Endodermal cell (in vitro differentiated cells): ENCODE results near the gene AKAP11. TPM values are rescaled to one million over a fixed set of nuclear protein-coding genes. Genes with fewer than 3 reads are reported as not detected.
A peak's percentile ranks its signal among the peaks of the same experiment; 100 is the strongest.

Experiments used
- DNase-seq: peaks from one replicate; pipeline ENCODE4 v3.0.0-alpha.2; 2017
- H3K27ac ChIP-seq: 2 replicates; pipeline ENCODE4 v1.5.1; 2013; ENCODE audit warnings: mild to moderate bottlenecking, low read depth, low read length, moderate library complexity
- H3K27me3 ChIP-seq: 2 replicates; pipeline ENCODE4 v1.6.1; 2013; ENCODE audit warnings: mild to moderate bottlenecking, low read length, moderate library complexity; ENCODE audit not compliant: insufficient read depth, control insufficient read depth, poor library complexity, severe bottlenecking
- H3K36me3 ChIP-seq: 2 replicates; pipeline ENCODE4 v1.7.0; 2013; ENCODE audit warnings: mild to moderate bottlenecking, low read length, moderate library complexity; ENCODE audit not compliant: control insufficient read depth, insufficient read depth
- H3K4me1 ChIP-seq: one replicate; pipeline ENCODE4 v1.7.0; 2013; ENCODE audit warnings: low read length; ENCODE audit not compliant: control insufficient read depth, insufficient read depth
- H3K4me3 ChIP-seq: 2 replicates; pipeline ENCODE4 v1.5.1; 2013; ENCODE audit warnings: mild to moderate bottlenecking, low read length, moderate library complexity
- H3K9ac ChIP-seq: 2 replicates; pipeline ENCODE4 v1.6.1; 2013; ENCODE audit warnings: mild to moderate bottlenecking, low read length, moderate library complexity; ENCODE audit not compliant: poor library complexity, severe bottlenecking; ENCODE audit errors: extremely low read depth
- H3K9me3 ChIP-seq: 2 replicates; pipeline ENCODE4 v1.6.1; 2013; ENCODE audit warnings: mild to moderate bottlenecking, low read length, moderate library complexity; ENCODE audit not compliant: control insufficient read depth
- H3K27ac Mint-ChIP-seq: 2 replicates; pipeline ENCODE4 v1.8.0; 2020; ENCODE audit warnings: mixed read lengths
- H3K27me3 Mint-ChIP-seq: 2 replicates; pipeline ENCODE4 v1.8.0; 2021; ENCODE audit warnings: mild to moderate bottlenecking, mixed read lengths; ENCODE audit not compliant: insufficient read depth
- H3K36me3 Mint-ChIP-seq: 2 replicates; pipeline ENCODE4 v1.8.0; 2020; ENCODE audit warnings: low read depth, mixed read lengths
- H3K4me1 Mint-ChIP-seq: 2 replicates; pipeline ENCODE4 v1.8.0; 2020; ENCODE audit warnings: mixed read lengths
- H3K4me3 Mint-ChIP-seq: 2 replicates; pipeline ENCODE4 v1.8.0; 2020; ENCODE audit warnings: mild to moderate bottlenecking, moderate library complexity, mixed read lengths
- H3K9me3 Mint-ChIP-seq: 2 replicates; pipeline ENCODE4 v1.8.0; 2020; ENCODE audit warnings: mild to moderate bottlenecking, mixed read lengths
- WGBS, 2 experiments: methylation state at CpG; one replicate each; pipeline versions ENCODE4 v1.1.5 to v1.1.7; 2013; ENCODE audit warnings: missing lambda C conversion rate in 2 of 2, mixed read lengths in 1 of 2; ENCODE audit not compliant: insufficient coverage in 1 of 2, insufficient read length in 1 of 2; 5-methylcytosine and 5-hydroxymethylcytosine counted together
- long read RNA-seq, 4 experiments: library from polyadenylated mRNA in 2 of 4; library from RNA in 1 of 4; library from capped mRNA in 1 of 4; stranded (forward) in 3 of 4; unstranded in 1 of 4; transcript quantifications; one replicate each; pipeline ENCODE4 v2.0.0, GENCODE V29; 2020 to 2021; ENCODE audit warnings: inconsistent platforms in 1 of 4
- polyA plus RNA-seq, 2 experiments: library from polyadenylated mRNA; stranded (reverse); fragments of 50-300 nt; gene quantifications; one replicate each; pipeline ENCODE4 v1.2.3, GENCODE V29; 2013
- total RNA-seq, 2 donors: library from RNA; stranded (reverse); fragmentation: NEBNext Ultra II Directional in 1 of 2; extraction: Animal tissue kit (Norgen Biotek cat#: 25700) in 1 of 2; gene quantifications; 2 replicates in 1 of 2; 3 replicates in 1 of 2; pipeline ENCODE4 v1.2.1, GENCODE V29; 2021
- TF ChIP-seq, protein P1 (sequence below): fragments of 200-600 bp; sonication (generic); conservative IDR thresholded peaks from 2 replicates; pipeline ENCODE4 v1.5.0; 2021; ENCODE audit warnings: antibody characterized with exemption, mild to moderate bottlenecking

The AKAP11 gene, protein sequence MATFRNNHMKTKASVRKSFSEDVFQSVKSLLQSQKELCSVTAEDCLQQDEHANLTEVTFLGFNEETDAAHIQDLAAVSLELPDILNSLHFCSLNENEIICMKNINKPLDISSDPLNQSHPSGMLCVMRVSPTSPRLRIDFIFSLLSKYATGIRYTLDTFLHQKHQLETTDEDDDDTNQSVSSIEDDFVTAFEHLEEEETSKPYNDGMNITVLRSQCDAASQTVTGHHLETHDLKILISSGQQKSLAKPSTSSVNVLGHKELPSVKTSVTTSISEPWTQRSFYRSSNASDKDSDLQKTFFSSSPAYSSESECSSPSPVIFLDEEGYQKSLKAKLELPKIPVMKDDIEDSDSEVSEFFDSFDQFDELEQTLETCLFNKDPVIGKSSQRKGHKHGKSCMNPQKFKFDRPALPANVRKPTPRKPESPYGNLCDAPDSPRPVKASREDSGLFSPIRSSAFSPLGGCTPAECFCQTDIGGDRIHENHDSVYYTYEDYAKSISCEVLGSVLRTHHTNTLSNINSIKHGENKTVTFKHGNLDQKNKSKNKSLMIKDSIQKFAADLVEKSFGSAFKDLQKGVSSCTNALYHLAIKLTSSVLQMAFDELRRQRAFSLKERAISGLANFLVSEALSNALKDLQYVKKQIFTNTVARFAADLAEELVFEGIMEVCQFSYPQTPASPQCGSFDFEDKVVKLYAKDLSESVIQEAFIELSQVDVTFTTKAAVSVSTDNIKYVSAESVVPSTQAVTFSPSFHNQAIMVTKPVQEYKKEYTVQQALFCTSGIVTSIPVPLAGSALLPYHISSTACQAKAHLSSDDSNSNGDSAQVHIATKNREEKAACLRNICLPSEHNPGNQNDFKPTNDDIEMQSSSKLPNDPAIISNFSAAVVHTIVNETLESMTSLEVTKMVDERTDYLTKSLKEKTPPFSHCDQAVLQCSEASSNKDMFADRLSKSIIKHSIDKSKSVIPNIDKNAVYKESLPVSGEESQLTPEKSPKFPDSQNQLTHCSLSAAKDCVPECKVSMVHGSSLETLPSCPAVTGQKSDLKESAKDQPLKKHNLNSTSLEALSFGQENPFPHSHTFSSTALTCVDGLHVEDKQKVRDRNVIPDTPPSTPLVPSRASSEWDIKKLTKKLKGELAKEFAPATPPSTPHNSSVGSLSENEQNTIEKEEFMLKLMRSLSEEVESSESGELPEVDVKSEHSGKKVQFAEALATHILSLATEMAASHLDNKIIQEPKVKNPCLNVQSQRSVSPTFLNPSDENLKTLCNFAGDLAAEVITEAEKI (N-terminal part only)
- total RNA-seq, result 10 to 100 TPM; 16.9 to 17.6 TPM
- polyA plus RNA-seq (2013, experiment 1 of 2), result 18.2 TPM
- 19.4 TPM for polyA plus RNA-seq (2013, experiment 2 of 2)
- long read RNA-seq, experiment 1, partial matches to known transcripts, result 9 of 10 reads
- long read RNA-seq, experiment 1, other reads (novel, unspliced or antisense), result 1 of 10 reads
- long read RNA-seq, experiment 2, partial matches to known transcripts, result 5 of 5 reads
- long read RNA-seq, experiment 2, other reads (novel, unspliced or antisense), result 0 of 5 reads
- long read RNA-seq, experiment 3, partial matches to known transcripts, result 7 of 20 reads
- long read RNA-seq, experiment 3, other reads (novel, unspliced or antisense), result 13 of 20 reads
- long read RNA-seq, experiment 4, partial matches to known transcripts, result 2 of 9 reads
- long read RNA-seq, experiment 4, other reads (novel, unspliced or antisense), result 7 of 9 reads

DNA sequence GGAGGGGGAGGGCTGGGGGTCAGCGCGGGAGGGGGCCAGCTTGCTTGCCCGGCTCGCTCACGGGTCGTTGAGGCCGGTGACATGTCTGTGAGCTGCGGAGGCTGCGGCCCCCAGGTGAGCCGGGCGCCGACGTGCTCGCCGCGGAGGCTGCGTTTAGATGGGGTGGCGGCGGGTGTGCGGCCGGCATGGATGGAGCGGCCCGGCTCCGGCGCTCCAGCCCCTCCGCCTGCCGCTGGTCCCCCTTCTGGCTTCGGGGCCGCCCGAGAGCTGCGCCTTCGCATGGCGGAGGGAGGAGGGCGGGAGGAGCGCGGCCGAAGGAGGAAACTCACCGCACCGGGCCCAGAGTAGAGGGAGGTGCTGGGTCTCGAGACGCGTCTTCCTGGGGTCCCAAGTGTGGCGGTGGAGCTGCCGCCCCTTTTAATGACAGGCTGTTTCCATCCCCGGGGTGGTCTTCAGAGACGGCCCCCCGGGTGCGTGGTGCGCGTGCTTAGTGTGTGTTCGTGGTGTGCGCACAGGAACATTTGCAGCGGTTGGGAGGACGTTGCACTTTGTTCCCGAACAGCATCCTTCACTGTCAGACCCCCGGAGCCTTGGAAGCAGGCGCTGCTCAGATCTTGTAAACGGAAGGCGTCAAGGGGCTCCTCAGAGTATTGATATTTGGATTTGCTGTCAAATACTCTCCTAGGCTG lies at the start of gene AKAP11:
AKAP11 (plus strand) TSS at position 38 of the 689 bp plus-strand sequence. CDS start 14,197 bp downstream, outside the sequence.
- DNase-seq, result no peak
- H3K36me3 ChIP-seq, result no peaks in the 10 kb centered on the region
- peak within 1 kb of the TSS; percentile 89 for H3K4me3 ChIP-seq
- H3K27me3 ChIP-seq, result no peaks in the 10 kb centered on the region
- no peaks in the 10 kb centered on the region for H3K27me3 Mint-ChIP-seq
- TF ChIP-seq, protein P1, sequence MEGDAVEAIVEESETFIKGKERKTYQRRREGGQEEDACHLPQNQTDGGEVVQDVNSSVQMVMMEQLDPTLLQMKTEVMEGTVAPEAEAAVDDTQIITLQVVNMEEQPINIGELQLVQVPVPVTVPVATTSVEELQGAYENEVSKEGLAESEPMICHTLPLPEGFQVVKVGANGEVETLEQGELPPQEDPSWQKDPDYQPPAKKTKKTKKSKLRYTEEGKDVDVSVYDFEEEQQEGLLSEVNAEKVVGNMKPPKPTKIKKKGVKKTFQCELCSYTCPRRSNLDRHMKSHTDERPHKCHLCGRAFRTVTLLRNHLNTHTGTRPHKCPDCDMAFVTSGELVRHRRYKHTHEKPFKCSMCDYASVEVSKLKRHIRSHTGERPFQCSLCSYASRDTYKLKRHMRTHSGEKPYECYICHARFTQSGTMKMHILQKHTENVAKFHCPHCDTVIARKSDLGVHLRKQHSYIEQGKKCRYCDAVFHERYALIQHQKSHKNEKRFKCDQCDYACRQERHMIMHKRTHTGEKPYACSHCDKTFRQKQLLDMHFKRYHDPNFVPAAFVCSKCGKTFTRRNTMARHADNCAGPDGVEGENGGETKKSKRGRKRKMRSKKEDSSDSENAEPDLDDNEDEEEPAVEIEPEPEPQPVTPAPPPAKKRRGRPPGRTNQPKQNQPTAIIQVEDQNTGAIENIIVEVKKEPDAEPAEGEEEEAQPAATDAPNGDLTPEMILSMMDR, result no peak
- peaks cover 17% of the 10 kb centered on the region for H3K9me3 ChIP-seq
- peak within 1 kb of the TSS; percentile 89 for H3K4me3 Mint-ChIP-seq
- H3K9me3 Mint-ChIP-seq, result peaks cover 20% of the 10 kb centered on the region
- peaks cover 4% of the 10 kb centered on the region for H3K36me3 Mint-ChIP-seq
- 0 to 2% methylated on average over 13 to 59 of the region's 59 CpGs for WGBS, 2 experiments
- peak within 1 kb of the TSS; percentile 93 for H3K27ac Mint-ChIP-seq
- H3K4me1 Mint-ChIP-seq, result peaks cover 12% of the 10 kb centered on the region
- H3K27ac ChIP-seq, result peak within 1 kb of the TSS; percentile 80
- peak within 1 kb of the TSS; percentile 68 for H3K9ac ChIP-seq
- H3K4me1 ChIP-seq, result peaks cover 2% of the 10 kb centered on the region

DNA sequence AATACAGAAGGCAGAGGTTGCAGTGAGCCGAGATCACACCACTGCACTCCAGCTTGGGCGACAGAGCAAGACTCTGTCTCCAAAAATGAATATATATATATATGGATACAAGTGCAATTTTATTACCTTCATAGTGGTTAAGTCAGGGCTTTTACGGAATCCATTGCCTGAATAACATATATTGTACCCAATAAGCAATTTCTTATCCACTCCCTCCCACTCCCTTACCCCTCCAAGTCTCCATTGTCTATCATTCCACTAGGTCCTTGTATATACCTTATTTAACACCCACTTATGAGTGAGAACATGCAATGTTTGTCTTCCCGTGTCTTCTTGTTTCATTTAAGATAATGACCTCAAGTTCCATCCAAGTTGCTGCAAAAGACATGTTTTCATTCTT lies 48.3 kb upstream of the AKAP11 start:
- no peaks in the 10 kb centered on the region for H3K9me3 ChIP-seq
- no peak overlapping the region for H3K4me3 ChIP-seq
- Mint-ChIP-seq H3K9me3 (no peaks in the 10 kb centered on the region), H3K4me1 (peaks cover 3% of the 10 kb centered on the region), H3K27ac (no peak overlapping the region), H3K4me3 (no peak overlapping the region), H3K27me3 (no peaks in the 10 kb centered on the region), H3K36me3 (peaks cover 12% of the 10 kb centered on the region)
- no peaks in the 10 kb centered on the region for H3K4me1 ChIP-seq
- TF ChIP-seq, protein P1, result no peak
- no peak overlapping the region for H3K27ac ChIP-seq
- H3K36me3 ChIP-seq, result peaks cover 22% of the 10 kb centered on the region
- no peak for DNase-seq
- no peaks in the 10 kb centered on the region for H3K27me3 ChIP-seq
- 89 to 100% methylated on average over 1 to 3 of the region's 4 CpGs for WGBS, 2 experiments
- no peak overlapping the region for H3K9ac ChIP-seq
